ENCODE data around the gene CEP295NL. TPM values are rescaled to one million over a fixed set of nuclear protein-coding genes. Genes with fewer than 3 reads are reported as not detected.
A peak's percentile ranks its signal among the peaks of the same experiment; 100 is the strongest.

Gene CEP295NL
- total and polyA plus RNA-seq, 2 of the 8 experiments (the other 6 are each of a cell fraction or from before 2014, with no cell fraction given), result 0.06 to 2.0 TPM

DNA sequence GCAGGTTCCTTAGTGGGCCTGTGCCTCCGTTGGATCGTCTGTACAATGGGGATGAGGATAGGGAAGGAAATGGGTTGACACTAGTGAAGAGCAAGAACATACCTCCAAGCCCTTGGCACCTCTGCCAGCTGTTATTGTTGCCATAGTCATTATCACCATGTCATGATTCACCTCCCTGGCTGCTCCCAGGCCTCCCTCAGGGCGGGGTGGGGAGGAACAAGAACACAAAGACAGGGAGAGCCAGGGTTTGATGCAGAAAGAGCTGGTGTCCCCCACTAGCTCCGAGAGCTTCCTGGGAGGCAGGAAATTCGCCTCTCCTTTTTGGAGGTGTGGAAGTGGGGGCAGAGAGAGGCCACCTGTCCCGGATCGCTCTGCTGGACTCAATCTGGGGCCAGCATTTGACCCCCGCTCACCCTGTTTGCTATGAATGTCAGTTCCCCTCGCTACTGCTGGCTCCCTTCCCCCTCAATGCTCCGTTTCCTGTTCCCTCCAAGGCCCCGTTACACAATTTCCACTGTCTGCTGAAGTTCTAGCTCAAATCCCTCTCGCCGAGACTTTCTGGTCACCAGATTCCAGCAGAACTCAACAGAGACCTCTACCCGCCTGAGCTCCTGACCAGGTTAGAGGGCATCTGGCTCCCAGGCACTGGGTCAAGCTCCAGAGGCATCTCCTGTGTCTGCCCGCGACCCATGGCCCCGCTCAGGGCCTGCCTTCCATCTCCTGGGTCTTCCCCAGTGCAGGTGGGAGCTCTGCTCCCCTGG is 13.1 kb upstream of the CEP295NL start:
- 79% methylated on average over 17 of the region's 17 CpGs; no CpG with 5 or more reads in 1 of the 2 experiments for WGBS, 2 experiments (ENCODE audit: extremely low coverage in 1 of 2, insufficient coverage in 1 of 2, insufficient read length in 1 of 2, insufficient replicate concordance in 2 of 2, low coverage in 1 of 2, low lambda C conversion rate in 2 of 2, missing lambda C conversion rate in 1 of 2)
- Histone ChIP-seq H4K20me1 (replicated peaks in 1 of 2; ENCODE audit: control insufficient read depth in 1 of 2, insufficient read depth in 2 of 2, low read length in 2 of 2) (peaks cover 2 to 24% of the 10 kb centered on the region in 2 experiments), H3K27ac (ENCODE audit: low read depth, low read length) (no peak overlapping the region)

More for the DNA sequence above, 13.1 kb upstream of the CEP295NL start:
- Histone ChIP-seq H3K79me2 (ENCODE audit: control insufficient read depth in 1 of 2, insufficient read depth in 2 of 2, low read length in 2 of 2) (peaks cover 0 to 50% of the 10 kb centered on the region in 2 experiments; a peak in 2 of 4 replicates), H3K9ac (replicated peaks in 1 of 4; ENCODE audit: extremely low read depth in 1 of 4, low read depth in 3 of 4, low read length in 3 of 4) (peak overlapping the region in 1 of 4 experiments; percentile 4; a peak in 2 of 7 replicates), H3K4me2 (ENCODE audit: insufficient read depth in 1 of 2, low read depth in 2 of 2, low read length in 2 of 2) (no peak overlapping the region), H3K27me3 (replicated peaks in 1 of 4; ENCODE audit: control insufficient read depth in 3 of 4, extremely low read depth in 1 of 4, insufficient read depth in 3 of 4, low read length in 3 of 4) (no peaks in the 10 kb centered on the region), H3K23me2 (ENCODE audit: low read depth, low read length) (no peaks in the 10 kb centered on the region), H3K9me3 (ENCODE audit: insufficient read depth in 2 of 2, low read depth in 1 of 2, low read length in 1 of 2) (no peaks in the 10 kb centered on the region), H3K36me3 (ENCODE audit: control insufficient read depth in 2 of 4, insufficient read depth in 4 of 4, low read length in 3 of 4) (no peaks in the 10 kb centered on the region), H2BK20ac (ENCODE audit: low read length) (no peak overlapping the region), H2BK12ac (ENCODE audit: low read depth, low read length) (no peak overlapping the region), H2AK5ac (ENCODE audit: low read depth, low read length) (peak overlapping the region; percentile 93; the same call in 1 of the 2 replicates), H3K14ac (ENCODE audit: insufficient read length) (no peak overlapping the region), H2BK120ac (replicated peaks; ENCODE audit: low read depth, low read length) (no peak overlapping the region), H2AFZ (ENCODE audit: low read length) (no peak overlapping the region), H3K79me1 (ENCODE audit: low read depth, low read length) (peaks cover 14% of the 10 kb centered on the region), H4K8ac (ENCODE audit: extremely low read depth, insufficient read depth, low read length) (peak overlapping the region; percentile 65; the same call in 1 of the 2 replicates), H3K23ac (ENCODE audit: insufficient read length) (no peak overlapping the region), H3K4me3 (ENCODE audit: extremely low read depth in 1 of 4, insufficient read depth in 2 of 4, low read depth in 3 of 4, low read length in 4 of 4) (no peak overlapping the region), H3K4ac (replicated peaks; ENCODE audit: insufficient read length, low read depth, low read length) (peak overlapping the region; percentile 21), H2BK15ac (ENCODE audit: low read length) (no peak overlapping the region; the same call in 1 of the 2 replicates), H4K5ac (ENCODE audit: insufficient read length, low read depth, low read length) (no peak overlapping the region), H3K56ac (replicated peaks; ENCODE audit: insufficient read length, low read depth, low read length) (no peak overlapping the region), H3K4me1 (replicated peaks in 1 of 4; ENCODE audit: control insufficient read depth in 3 of 4, insufficient read depth in 4 of 4, low read length in 3 of 4) (peaks cover 0 to 11% (median 4%) of the 10 kb centered on the region in 4 experiments; a peak in 6 of 7 replicates), H3K18ac (ENCODE audit: extremely low read depth, low read length) (no peak overlapping the region), H4K91ac (replicated peaks; ENCODE audit: insufficient read length, low read length) (peak overlapping the region; percentile 40), H2BK5ac (ENCODE audit: low read depth, low read length) (no peak overlapping the region; the same call in 1 of the 2 replicates)
- ChIA-PET POLR2A (ENCODE audit: partially characterized antibody) (interaction anchor here (0.7 to 1.4 kb wide), 2 partner anchors 10 to 12 kb away, joined by 3 to 4 read pairs; no protein-coding TSS in a partner anchor), CTCF (ENCODE audit: partially characterized antibody) (interaction anchor here (0.7 to 4.3 kb wide), 7 partner anchors 11 to 87 kb away, joined by 3 to 20 read pairs (median 3); partner anchors contain the start of gene CEP295NL)
- FAIRE-seq, result no peak
- TF ChIP-seq NANOG (IDR thresholded peaks at IDR 0.05; ENCODE audit: insufficient read depth, low read depth, low read length, poor library complexity, severe bottlenecking) (no peak), CREB1 (IDR thresholded peaks at IDR 0.05) (no peak)
- DNase-seq (ENCODE audit: low read depth in 1 of 2, low spot score in 2 of 2), result no peak

All from H1 (cell line).